Osteocyte (in vitro differentiated cells): Measurements from ENCODE around the gene TGFBR1. TPM values are rescaled to one million over a fixed set of nuclear protein-coding genes. Genes with fewer than 3 reads are reported as not detected.

ENCODE experiments used
- DNase-seq: peaks from one replicate; pipeline ENCODE4 v3.0.0; 2021; ENCODE audit warnings: mixed read lengths; ENCODE audit not compliant: unreplicated experiment; ENCODE audit errors: extremely low spot score
- H3K27ac Mint-ChIP-seq: one replicate; pipeline ENCODE4 v1.8.0; 2021; ENCODE audit warnings: mild to moderate bottlenecking, mixed read lengths; ENCODE audit not compliant: unreplicated experiment
- H3K27me3 Mint-ChIP-seq: one replicate; pipeline ENCODE4 v1.8.0; 2021; ENCODE audit warnings: mixed read lengths; ENCODE audit not compliant: unreplicated experiment
- H3K36me3 Mint-ChIP-seq: one replicate; pipeline ENCODE4 v1.8.0; 2021; ENCODE audit warnings: mixed read lengths; ENCODE audit not compliant: unreplicated experiment
- H3K4me1 Mint-ChIP-seq: one replicate; pipeline ENCODE4 v1.8.0; 2021; ENCODE audit warnings: mixed read lengths; ENCODE audit not compliant: unreplicated experiment
- H3K4me3 Mint-ChIP-seq: one replicate; pipeline ENCODE4 v1.8.0; 2021; ENCODE audit warnings: mild to moderate bottlenecking, moderate library complexity, mixed read lengths; ENCODE audit not compliant: unreplicated experiment
- H3K9me3 Mint-ChIP-seq: one replicate; pipeline ENCODE4 v1.8.0; 2021; ENCODE audit warnings: mixed read lengths; ENCODE audit not compliant: unreplicated experiment
- total RNA-seq: library from RNA; stranded (reverse); gene quantifications from 2 replicates; pipeline ENCODE4 v1.2.1, GENCODE V29; 2021
- TF ChIP-seq, protein P1 (sequence below): fragments of 200-600 bp; sonication (generic); IDR thresholded peaks from 2 replicates; pipeline ENCODE4 v1.5.0; 2021; ENCODE audit warnings: antibody characterized with exemption, mild to moderate bottlenecking, moderate library complexity

TGFBR1 gene
- total RNA-seq, 1 donor from 2014 or later = 56.7 TPM

DNA sequence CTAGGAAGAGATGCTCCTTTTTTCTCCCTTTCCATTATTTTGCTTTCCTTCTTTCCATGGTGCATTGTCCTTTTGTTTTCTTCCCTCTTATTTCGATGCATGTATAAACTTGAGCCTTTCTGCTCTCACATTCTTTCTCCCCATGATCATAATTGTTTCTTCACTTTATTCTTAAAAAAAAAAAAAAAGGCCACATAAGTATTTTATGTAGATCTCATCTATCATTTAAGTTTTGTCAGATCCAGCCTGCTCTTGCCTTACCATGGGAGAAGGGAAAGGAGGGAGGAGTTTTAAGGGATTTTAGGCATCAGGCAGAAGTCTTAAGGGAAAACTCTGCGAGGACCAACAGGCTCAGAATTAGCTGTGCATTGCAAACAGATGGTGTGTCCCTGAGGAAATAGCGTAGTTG is 11.1 kb downstream of the TGFBR1 start:
- Mint-ChIP-seq H3K27me3 (no peaks in the 10 kb centered on the region), H3K4me1 (peaks cover 35% of the 10 kb centered on the region), H3K27ac (no peak overlapping the region), H3K4me3 (no peak overlapping the region), H3K9me3 (no peaks in the 10 kb centered on the region), H3K36me3 (no peaks in the 10 kb centered on the region)
- DNase-seq = no peak
- TF ChIP-seq, protein P1, sequence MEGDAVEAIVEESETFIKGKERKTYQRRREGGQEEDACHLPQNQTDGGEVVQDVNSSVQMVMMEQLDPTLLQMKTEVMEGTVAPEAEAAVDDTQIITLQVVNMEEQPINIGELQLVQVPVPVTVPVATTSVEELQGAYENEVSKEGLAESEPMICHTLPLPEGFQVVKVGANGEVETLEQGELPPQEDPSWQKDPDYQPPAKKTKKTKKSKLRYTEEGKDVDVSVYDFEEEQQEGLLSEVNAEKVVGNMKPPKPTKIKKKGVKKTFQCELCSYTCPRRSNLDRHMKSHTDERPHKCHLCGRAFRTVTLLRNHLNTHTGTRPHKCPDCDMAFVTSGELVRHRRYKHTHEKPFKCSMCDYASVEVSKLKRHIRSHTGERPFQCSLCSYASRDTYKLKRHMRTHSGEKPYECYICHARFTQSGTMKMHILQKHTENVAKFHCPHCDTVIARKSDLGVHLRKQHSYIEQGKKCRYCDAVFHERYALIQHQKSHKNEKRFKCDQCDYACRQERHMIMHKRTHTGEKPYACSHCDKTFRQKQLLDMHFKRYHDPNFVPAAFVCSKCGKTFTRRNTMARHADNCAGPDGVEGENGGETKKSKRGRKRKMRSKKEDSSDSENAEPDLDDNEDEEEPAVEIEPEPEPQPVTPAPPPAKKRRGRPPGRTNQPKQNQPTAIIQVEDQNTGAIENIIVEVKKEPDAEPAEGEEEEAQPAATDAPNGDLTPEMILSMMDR = no peak

DNA sequence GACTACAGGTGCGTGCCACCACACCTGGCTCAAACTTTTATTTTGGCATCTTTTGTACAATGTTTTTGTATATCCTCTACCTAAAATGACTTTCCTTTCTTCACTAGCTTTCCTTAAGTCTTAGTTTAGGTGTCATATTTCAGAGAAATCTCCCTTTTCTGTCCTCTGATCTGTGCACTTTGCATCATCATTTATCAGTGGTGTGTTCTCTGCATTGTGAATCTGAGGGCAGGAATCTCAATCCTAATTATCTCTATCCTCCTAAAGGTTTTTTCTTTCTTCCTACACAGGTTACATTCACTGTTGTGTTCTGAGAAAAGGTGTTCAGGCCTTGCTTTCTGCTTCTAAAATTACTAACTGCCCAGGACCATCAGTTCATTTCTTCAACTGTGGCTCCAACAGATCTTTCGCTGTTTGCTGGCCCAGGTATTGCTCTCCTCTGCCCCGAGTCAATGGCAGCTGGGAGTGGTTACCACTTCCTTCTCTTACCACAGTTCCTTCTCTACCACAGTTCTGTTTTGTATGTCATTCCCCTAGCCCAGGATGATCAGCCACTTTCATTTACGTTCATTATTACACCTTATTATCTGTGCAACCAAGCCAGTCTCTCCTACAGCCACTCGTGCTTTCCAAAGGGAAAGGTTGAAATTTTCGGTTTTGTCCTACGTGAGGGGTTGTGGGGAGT is 14.0 kb downstream of the TGFBR1 start:
- TF ChIP-seq, protein P1 = no peak
- DNase-seq = no peak
- no peaks in the 10 kb centered on the region for H3K9me3 Mint-ChIP-seq
- no peak overlapping the region for H3K4me3 Mint-ChIP-seq
- H3K27me3 Mint-ChIP-seq = no peaks in the 10 kb centered on the region
- H3K27ac Mint-ChIP-seq = no peak overlapping the region
- no peaks in the 10 kb centered on the region for H3K36me3 Mint-ChIP-seq
- peaks cover 27% of the 10 kb centered on the region for H3K4me1 Mint-ChIP-seq

DNA sequence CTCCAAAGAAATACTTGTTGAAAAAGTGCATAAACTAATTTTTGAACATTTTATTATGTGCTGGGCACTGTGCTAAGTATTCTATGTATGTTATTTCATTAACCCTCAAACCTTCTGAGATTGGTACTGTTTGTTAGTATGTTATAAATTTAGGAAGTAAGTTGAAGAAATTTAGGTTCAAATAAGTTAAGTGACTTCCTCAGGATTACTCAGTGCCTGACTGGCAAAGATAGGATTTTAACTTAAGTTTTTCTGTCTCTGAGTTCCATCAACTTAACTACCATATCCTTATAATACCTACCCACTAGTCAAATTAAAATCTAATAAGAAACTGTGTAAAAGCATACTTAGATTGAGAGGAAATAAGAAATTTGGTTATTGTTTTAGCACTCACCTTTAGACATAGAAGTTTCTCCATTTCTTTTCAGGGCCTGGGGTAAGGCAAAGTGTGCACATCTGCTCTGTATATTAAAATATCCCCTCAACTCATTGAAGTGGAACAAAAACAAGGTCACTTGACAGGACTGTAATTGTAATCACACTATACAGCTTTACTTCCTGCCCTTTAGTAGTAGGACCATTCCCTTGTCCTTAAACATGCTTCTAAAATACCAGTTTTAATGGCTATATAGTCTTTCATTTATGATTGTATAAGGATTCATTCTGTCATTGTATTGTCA is 15.2 kb downstream of the TGFBR1 start:
- no peak for DNase-seq
- Mint-ChIP-seq H3K9me3 (no peaks in the 10 kb centered on the region), H3K27ac (no peak overlapping the region), H3K4me1 (peaks cover 30% of the 10 kb centered on the region), H3K36me3 (no peaks in the 10 kb centered on the region), H3K4me3 (no peak overlapping the region), H3K27me3 (no peaks in the 10 kb centered on the region)
- TF ChIP-seq, protein P1 = no peak

DNA sequence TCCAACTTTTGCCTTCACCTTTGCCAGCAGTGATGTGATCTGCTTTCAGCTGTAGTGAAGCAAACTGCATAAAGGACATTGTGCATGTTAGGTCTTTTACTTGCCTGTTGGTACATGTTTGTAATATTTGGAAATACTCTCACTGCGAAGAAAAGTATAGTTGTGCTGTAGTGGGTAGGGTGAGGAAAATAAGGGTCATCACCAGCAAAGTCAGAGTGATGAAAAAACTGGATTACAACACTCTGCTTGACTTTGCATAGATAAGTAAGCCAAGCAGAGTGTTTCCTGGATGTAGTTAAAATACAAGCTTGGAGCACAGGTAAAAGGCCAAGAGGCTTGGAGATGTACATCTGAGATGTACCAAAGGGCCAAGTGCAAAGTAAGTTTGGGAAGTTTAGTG is 16.7 kb downstream of the TGFBR1 start:
- Mint-ChIP-seq H3K9me3 (no peaks in the 10 kb centered on the region), H3K4me1 (peaks cover 26% of the 10 kb centered on the region), H3K27me3 (no peaks in the 10 kb centered on the region), H3K4me3 (no peak overlapping the region), H3K36me3 (no peaks in the 10 kb centered on the region), H3K27ac (no peak overlapping the region)
- TF ChIP-seq, protein P1 = no peak
- no peak for DNase-seq

DNA sequence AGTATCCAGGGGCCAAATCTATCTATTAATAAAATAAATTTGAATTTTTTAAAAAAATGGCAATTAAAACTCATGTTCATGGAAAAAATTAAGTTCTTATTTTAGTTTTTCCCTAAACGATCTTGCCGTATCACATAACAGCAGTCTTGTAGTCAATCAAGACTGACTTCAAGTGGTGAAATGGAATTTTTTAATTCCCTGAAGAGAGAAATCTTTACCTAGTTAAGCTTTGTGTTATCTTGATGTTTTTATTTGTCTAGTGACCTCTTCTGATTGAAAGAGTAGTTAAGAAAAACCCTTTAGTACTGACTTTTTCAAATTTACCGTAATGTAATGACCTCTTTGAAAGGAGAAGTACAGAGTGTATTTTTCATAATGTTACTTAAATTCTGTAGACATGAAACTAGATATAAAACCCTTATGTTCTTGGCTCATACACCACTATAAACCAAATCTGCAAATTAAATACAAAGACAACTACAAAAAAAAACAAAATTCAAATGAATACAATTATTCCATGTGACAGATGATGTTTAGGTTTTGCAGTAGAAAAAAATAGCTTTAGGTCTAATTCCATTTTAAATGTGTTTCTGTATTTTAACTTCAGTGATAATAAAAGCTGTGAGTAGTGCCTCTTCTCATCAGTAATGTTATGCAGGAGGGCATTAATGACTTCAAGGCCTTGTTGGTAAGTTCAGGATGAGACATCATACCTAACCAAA is 19.8 kb downstream of the TGFBR1 start:
- Mint-ChIP-seq H3K36me3 (no peaks in the 10 kb centered on the region), H3K27ac (no peak overlapping the region), H3K4me1 (peaks cover 24% of the 10 kb centered on the region)

More for the DNA sequence above, 19.8 kb downstream of the TGFBR1 start:
- H3K27me3 Mint-ChIP-seq = no peaks in the 10 kb centered on the region
- no peaks in the 10 kb centered on the region for H3K9me3 Mint-ChIP-seq
- no peak overlapping the region for H3K4me3 Mint-ChIP-seq
- TF ChIP-seq, protein P1 = no peak
- no peak for DNase-seq
